ENCODE data around the gene EGFLAM. TPM values are rescaled to one million over a fixed set of nuclear protein-coding genes. Genes with fewer than 3 reads are reported as not detected.

Gene EGFLAM
- total RNA-seq, 1 donor = 11.2 TPM

DNA sequence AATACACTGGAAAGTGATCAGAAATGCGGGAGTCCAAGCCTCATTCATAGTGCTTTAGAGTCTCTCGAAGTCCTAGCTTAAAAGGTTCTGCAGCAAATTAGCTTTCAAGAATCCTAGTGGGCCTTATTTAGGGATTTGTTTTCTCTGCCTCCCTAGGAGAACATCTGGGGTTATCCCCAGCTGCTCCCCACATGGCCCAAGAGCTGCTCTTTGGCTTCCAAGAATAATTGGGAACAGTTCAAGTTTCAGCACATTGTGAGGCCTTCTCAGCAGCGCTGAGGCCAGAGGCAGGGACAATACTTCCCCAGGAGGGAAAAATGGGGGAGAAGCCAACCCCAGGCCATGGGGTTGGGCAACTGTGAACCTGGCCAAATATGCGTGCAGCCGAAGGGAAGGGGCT is 189.4 kb downstream of the EGFLAM start:
- H3K9me3 ChIP-seq (ENCODE audit: low read depth, low read length) = no peaks in the 10 kb centered on the region
- DNase-seq (ENCODE audit: insufficient read length, low spot score, missing footprints) = no peak
- peaks cover 9% of the 10 kb centered on the region for H3K4me1 ChIP-seq (ENCODE audit: insufficient read depth, low read length)

DNA sequence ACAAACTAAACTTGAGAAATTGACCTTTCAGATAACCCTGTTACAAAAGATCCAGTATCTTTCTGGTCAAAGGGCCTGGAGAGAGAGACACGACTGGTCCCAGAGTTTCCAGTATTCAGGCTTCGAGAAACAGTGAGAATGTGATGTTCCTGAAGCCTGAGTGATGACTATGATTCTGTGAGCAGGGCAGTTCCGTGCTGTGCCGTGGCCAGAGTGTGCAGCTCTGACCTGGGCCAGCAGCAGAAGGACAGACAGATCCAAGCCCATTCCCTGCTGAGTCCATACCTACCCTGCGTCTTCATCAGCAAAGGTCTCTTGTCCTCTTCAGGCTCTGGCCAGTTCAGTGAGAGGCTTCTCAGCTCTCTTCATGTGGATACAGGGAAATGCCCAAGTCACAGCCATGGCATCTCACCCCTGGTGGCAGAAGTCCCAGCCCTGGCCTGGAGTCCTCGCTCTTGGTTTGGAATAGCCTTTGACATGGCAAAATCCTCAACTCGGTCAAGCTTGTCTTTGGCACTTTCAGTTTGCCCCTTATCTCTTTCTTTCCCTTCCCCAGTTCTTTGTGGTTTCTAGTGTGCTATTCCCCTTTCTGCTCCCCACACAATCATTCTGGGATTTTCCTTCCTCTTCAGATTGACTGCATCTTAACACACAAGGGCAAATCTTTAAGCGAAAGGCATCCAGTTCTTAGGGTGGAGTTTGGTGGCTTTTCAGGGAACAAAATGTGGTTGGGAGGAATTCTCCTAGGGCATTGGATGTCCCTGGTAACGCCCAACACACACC is 190.4 kb downstream of the EGFLAM start:
- Histone ChIP-seq H3K79me2 (ENCODE audit: insufficient read depth, low read length) (peaks cover 13% of the 10 kb centered on the region), H3K9me3 (ENCODE audit: low read depth, low read length) (no peaks in the 10 kb centered on the region), H3K27ac (ENCODE audit: low read depth, low read length) (no peak overlapping the region), H4K20me1 (ENCODE audit: insufficient read depth, low read length) (no peaks in the 10 kb centered on the region), H3K36me3 (ENCODE audit: insufficient read depth, low read length) (peaks cover 42% of the 10 kb centered on the region), H3K27me3 (ENCODE audit: insufficient read depth, low read length) (no peaks in the 10 kb centered on the region), H3K4me1 (ENCODE audit: insufficient read depth, low read length) (peaks cover 9% of the 10 kb centered on the region), H3K4me2 (ENCODE audit: insufficient read depth, low read length) (no peak overlapping the region), H2AFZ (ENCODE audit: low read length) (no peak overlapping the region), H3K4me3 (ENCODE audit: insufficient read depth, low read length) (no peak overlapping the region)
- TF ChIP-seq, protein P1, sequence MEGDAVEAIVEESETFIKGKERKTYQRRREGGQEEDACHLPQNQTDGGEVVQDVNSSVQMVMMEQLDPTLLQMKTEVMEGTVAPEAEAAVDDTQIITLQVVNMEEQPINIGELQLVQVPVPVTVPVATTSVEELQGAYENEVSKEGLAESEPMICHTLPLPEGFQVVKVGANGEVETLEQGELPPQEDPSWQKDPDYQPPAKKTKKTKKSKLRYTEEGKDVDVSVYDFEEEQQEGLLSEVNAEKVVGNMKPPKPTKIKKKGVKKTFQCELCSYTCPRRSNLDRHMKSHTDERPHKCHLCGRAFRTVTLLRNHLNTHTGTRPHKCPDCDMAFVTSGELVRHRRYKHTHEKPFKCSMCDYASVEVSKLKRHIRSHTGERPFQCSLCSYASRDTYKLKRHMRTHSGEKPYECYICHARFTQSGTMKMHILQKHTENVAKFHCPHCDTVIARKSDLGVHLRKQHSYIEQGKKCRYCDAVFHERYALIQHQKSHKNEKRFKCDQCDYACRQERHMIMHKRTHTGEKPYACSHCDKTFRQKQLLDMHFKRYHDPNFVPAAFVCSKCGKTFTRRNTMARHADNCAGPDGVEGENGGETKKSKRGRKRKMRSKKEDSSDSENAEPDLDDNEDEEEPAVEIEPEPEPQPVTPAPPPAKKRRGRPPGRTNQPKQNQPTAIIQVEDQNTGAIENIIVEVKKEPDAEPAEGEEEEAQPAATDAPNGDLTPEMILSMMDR (IDR thresholded peaks at IDR 0.05; ENCODE audit: extremely low read depth, low read depth, low read length) = no peak
- peak; percentile 1 for DNase-seq (ENCODE audit: insufficient read length, low spot score, missing footprints)

More for the DNA sequence above, 189.4 kb downstream of the EGFLAM start:
- Histone ChIP-seq H3K27ac (ENCODE audit: low read depth, low read length) (no peak overlapping the region), H3K27me3 (ENCODE audit: insufficient read depth, low read length) (no peaks in the 10 kb centered on the region), H3K4me2 (ENCODE audit: insufficient read depth, low read length) (no peak overlapping the region), H4K20me1 (ENCODE audit: insufficient read depth, low read length) (no peaks in the 10 kb centered on the region), H3K4me3 (ENCODE audit: insufficient read depth, low read length) (no peak overlapping the region), H3K36me3 (ENCODE audit: insufficient read depth, low read length) (peaks cover 33% of the 10 kb centered on the region), H2AFZ (ENCODE audit: low read length) (no peak overlapping the region), H3K79me2 (ENCODE audit: insufficient read depth, low read length) (peaks cover 13% of the 10 kb centered on the region)
- TF ChIP-seq, protein P1 (IDR thresholded peaks at IDR 0.05; ENCODE audit: extremely low read depth, low read depth, low read length) = no peak

DNA sequence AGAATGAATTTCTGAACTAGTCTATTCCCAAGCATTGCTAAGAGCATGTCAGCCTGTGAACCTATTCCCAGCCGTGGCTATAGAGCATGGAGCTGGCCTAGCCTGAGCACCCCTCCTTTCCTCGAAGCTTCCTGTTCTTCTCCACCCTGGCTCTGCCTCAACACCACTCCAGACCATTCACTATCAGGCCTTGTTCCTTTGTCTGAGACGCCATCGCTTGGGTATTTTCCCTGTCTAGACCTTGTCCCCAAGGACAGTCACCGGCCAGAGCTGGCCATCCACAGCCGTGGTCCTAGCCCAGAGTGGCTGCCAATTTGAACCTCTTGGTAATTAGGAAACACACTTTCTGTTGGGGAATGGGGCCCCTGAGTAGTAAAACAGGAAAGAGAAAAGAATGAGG is 192.3 kb downstream of the EGFLAM start:
- Histone ChIP-seq H3K4me3 (ENCODE audit: insufficient read depth, low read length) (no peak overlapping the region), H4K20me1 (ENCODE audit: insufficient read depth, low read length) (no peaks in the 10 kb centered on the region), H3K27ac (ENCODE audit: low read depth, low read length) (no peak overlapping the region), H3K79me2 (ENCODE audit: insufficient read depth, low read length) (peaks cover 13% of the 10 kb centered on the region), H3K9me3 (ENCODE audit: low read depth, low read length) (no peaks in the 10 kb centered on the region), H3K27me3 (ENCODE audit: insufficient read depth, low read length) (no peaks in the 10 kb centered on the region), H2AFZ (ENCODE audit: low read length) (no peak overlapping the region), H3K4me1 (ENCODE audit: insufficient read depth, low read length) (peaks cover 4% of the 10 kb centered on the region), H3K4me2 (ENCODE audit: insufficient read depth, low read length) (no peak overlapping the region), H3K36me3 (ENCODE audit: insufficient read depth, low read length) (peaks cover 57% of the 10 kb centered on the region)
- TF ChIP-seq, protein P1 (IDR thresholded peaks at IDR 0.05; ENCODE audit: extremely low read depth, low read depth, low read length) = no peak
- DNase-seq (ENCODE audit: insufficient read length, low spot score, missing footprints) = no peak

DNA sequence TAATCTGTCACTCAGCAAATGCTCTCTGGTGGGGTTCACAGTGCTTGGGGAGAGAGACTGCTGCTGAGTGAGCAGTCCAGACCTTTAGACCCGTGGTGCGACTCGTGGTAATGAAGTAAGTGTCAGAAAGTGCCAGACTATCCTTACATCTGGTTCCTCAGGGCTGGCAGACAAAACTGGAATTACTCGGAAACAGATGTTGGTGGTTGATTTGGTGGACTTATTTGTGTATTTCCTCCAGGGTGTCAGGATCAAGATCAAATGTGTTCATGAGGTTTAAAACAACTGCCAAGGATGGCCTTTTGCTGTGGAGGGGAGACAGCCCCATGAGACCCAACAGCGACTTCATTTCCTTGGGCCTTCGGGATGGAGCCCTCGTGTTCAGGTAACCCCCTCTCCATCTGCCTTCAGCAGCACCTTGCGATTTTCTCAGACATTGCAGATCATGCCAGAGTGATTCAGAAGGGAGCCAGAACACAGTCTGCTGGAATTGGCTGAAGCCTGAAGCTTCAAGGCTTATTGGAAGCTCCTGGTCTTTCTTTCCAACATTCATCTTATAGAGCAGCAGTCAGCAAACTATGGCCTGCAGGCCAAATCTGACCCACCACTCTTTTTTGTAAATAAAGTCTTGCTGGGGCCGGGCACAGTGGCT is 192.8 kb downstream of the EGFLAM start:
- Histone ChIP-seq H2AFZ (ENCODE audit: low read length) (no peak overlapping the region), H3K9me3 (ENCODE audit: low read depth, low read length) (no peaks in the 10 kb centered on the region), H3K27me3 (ENCODE audit: insufficient read depth, low read length) (no peaks in the 10 kb centered on the region), H4K20me1 (ENCODE audit: insufficient read depth, low read length) (no peaks in the 10 kb centered on the region), H3K79me2 (ENCODE audit: insufficient read depth, low read length) (peaks cover 7% of the 10 kb centered on the region), H3K4me2 (ENCODE audit: insufficient read depth, low read length) (no peak overlapping the region), H3K36me3 (ENCODE audit: insufficient read depth, low read length) (peaks cover 57% of the 10 kb centered on the region), H3K4me1 (ENCODE audit: insufficient read depth, low read length) (peaks cover 4% of the 10 kb centered on the region), H3K27ac (ENCODE audit: low read depth, low read length) (no peak overlapping the region), H3K4me3 (ENCODE audit: insufficient read depth, low read length) (no peak overlapping the region)
- TF ChIP-seq, protein P1 (IDR thresholded peaks at IDR 0.05; ENCODE audit: extremely low read depth, low read depth, low read length) = no peak
- DNase-seq (ENCODE audit: insufficient read length, low spot score, missing footprints) = peak; percentile 85
